HepG2 (cell line): ENCODE data around the gene COG5.

Experiments
- CTCF ChIP-seq: sonication (generic); formaldehyde crosslinking; IDR thresholded peaks from 2 replicates; pipeline ENCODE4 v1.5.0; 2020; ENCODE audit warnings: mild to moderate bottlenecking, missing genetic modification reagents, moderate library complexity
- ZBTB7A ChIP-seq: sonication (generic); formaldehyde crosslinking; IDR thresholded peaks from 2 replicates; pipeline ENCODE4 v1.8.0; 2022; ENCODE audit warnings: mild to moderate bottlenecking, missing genetic modification reagents
- ZNF790 ChIP-seq: sonication (generic); formaldehyde crosslinking; IDR thresholded peaks from 2 replicates; pipeline ENCODE4 v1.8.0; 2022; ENCODE audit warnings: missing genetic modification reagents, mild to moderate bottlenecking, borderline replicate concordance
- ZNF878 ChIP-seq: sonication (generic); formaldehyde crosslinking; IDR thresholded peaks from 2 replicates; pipeline ENCODE4 v1.8.1; 2023; ENCODE audit warnings: mild to moderate bottlenecking, missing genetic modification reagents, moderate library complexity

GRCh38 chr7:107384025-107384424, 179.7 kb downstream of the COG5 start:
- TF ChIP-seq ZNF878 (CRISPR knock-in tag): no peak
- TF ChIP-seq ZBTB7A (CRISPR knock-in tag): no peak
- no peak for TF ChIP-seq ZNF790 (CRISPR knock-in tag)
- TF ChIP-seq CTCF: no peak
